ENCODE data around the gene IFNLR1. TPM values are rescaled to one million over a fixed set of nuclear protein-coding genes. Genes with fewer than 3 reads are reported as not detected.
"Not testable (repeated sequence)": the region's sequence is repeated elsewhere in the genome, so short reads cannot be mapped to it uniquely, and the experiment has no call there.

Gene IFNLR1
- polyA plus RNA-seq (2013, experiment 1 of 2; ENCODE audit: insufficient read length), result not detected
- not detected for polyA plus RNA-seq (2013, experiment 2 of 2; ENCODE audit: insufficient read length)

DNA sequence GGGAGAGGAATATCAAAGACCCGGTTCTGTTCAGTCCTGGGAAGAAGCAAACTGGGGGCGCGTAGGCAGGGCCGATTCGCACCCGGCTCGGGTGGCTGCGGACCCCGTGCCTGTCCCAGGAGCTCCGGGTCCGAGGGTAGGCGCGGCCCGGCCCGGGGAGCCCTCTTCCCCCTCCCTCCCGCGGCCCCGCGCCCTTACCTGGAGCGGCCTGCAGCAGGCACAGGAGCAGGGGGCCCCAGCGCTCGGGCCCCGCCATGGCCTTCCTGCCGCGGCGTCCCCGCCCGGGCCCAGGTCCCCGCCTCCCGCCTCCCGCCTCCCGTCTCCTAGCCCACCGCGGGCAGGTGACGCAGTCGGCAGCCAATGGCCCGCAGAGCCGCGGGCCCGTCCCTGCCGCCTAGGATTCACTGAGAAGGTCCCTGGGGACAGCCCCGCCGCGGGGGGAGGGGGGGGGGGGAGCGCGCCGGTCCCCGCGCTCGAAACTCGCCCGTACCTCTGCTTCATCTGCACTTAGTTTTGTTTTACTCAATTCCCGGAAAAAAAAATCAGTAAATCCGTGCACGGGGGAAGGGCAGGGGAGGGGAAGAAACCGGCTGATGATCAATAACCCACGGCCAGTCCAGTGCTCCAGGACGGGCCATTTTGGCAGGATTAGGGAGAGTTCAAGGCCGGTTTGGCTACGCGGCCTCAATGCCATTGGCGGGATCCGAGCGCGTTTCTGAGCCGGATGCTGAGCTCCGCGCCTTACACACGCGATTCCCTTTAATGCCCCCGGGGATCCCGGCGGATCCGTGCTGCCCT, at the start of gene IFNLR1:
Gene IFNLR1, minus strand, starts transcription at position 297 of the 798 bp plus-strand sequence. Its CDS starts 41 bp downstream, at position 256.
- DNase-seq, result peak; percentile 10

GRCh38 chr1:24235921-24236788, 49.1 kb upstream of the IFNLR1 start:
- DNase-seq, result peak; percentile 9

DNA sequence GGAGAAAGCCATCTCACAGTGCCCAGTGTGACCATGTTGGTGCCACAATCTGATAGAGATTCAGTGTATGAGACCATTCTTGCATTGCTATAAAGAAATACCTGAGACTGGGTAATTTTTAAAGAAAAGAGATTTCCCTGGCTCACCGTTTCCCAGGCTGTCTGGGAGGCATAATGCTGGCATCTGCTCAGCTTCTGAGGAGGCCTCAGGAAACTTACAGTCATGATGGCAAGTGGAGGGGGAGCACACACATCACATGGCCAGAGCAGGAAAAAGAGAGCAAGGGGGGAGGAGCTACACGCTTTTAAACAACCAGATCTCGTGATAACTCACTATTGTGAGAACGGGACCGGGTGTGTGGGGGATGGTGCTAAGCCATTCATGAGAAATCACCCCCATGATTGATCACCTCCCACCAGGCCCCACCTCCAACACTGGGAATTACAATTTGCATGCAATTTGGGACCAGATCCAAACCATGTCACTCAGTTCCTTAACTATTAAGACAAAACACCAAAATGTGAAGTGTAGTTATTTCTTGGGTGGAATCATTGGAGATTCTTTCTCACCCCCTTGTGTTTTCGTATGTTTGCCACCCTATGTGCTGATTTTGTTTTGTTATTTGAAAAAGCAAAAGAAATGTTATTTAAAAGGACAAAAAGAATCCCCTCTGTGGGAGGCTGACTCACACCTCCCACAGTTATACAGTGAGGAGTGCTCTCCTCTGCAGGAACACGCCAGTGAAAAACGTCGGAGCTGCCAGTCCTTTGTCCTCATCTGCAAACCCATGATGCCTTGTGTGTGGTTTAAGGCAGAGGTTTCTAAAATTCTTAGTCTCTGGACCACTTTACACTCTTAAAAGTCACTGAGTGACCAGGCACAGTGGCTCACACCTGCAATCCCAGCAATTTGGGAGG, 46.9 kb upstream of the IFNLR1 start:
- DNase-seq, result peak; percentile 22

DNA sequence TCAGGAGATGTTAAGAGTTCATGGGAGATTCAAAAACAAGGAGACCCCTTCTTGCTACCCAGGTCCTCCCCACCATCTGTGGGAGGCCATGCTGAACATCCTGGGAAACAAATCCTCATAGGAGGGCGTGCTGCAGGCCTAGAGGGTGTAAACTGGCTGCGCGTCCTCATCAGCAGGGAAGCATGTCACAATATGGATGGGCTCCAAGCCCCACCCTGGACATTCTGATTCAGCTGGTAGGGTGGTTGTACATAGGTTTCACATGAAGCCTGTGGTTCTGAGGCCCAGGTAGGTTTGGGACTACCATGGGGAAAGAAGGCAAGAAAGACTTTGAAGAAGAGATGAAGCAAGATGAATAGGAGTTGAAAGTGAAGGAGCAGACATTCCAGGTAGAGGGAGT, 44.6 kb upstream of the IFNLR1 start:
- DNase-seq, result no peak

DNA sequence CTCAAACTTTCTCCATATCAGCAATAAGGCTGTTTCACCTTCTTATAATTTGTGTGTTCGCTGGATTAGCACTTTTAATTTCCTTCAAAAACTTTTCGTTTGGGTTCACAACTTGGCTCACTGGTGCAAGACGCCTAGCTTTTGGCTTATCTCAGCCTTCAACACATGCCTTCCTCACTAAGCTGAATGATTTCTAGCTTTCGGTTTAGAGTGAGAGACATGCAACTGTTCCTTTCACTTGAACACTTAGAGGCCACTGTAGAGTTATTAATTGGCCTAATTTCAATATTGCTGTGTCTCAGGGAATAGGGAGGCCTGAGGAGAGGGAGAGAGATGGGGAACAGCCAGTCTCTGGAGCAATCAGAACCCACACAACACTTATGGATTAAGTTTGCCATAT, 41.2 kb upstream of the IFNLR1 start:
- no peak for DNase-seq

GRCh38 chr1:24226749-24227148, 39.7 kb upstream of the IFNLR1 start:
- DNase-seq, result no peak

GRCh38 chr1:24224761-24225160, 37.7 kb upstream of the IFNLR1 start:
- no peak for DNase-seq

DNA sequence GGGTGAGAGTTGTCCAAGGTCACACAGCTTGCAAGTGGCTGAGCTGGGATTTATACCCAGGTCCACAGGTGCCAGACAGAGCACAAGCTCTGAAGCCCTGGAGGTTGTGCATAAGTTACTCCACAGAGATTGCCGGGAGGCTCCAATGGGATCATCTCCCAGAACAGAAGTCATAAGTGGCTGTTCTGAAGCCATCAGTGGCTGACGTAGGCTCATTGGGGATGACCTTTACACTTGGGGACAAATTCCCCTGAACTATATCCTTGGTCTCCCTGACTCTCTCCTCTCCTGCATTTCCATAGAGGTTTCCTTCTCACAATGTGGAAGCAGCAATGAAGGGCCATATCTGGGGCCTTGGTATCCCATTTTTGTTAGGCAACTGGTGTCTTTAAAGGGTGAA, 37.0 kb upstream of the IFNLR1 start:
- no peak for DNase-seq

DNA sequence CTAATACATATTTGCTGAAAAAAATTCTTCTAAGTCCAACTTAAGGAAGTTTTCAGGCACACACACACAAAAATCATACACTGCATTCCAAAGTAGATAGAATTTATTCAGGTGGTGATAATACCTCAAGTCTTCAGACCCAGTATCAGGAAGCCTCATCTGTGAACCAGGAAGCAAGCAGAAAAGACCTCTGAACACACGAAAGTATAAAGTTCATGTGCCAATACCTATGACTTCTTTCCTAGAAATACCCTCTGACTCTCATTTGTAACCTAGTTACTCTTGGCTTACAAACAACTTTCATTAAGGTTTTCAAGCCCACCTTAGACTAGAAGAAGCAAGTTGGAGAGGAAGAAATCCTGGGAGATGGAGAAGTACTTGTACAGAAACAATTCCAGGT, 35.7 kb upstream of the IFNLR1 start:
- DNase-seq, result no peak

GRCh38 chr1:24222008-24222605, 35.0 kb upstream of the IFNLR1 start:
- DNase-seq, result no peak

DNA sequence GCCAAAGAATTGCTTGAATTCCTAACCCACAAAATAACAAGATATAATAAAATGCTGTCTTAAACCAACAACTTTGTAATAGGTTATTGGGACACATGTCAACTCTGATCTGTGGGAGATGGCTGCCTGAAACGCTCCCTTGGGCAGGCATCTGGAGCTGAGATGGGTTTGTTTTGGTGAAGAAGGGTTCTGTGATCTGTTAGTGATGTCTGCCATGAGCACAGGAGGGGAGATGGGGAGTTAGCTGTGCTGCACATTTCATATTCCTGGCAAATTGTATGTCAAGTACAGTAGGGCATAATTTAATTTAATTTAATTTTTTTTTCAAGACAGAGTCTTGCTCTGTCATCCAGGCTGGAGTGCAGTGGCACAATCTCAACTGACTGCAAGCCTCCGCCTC, 34.2 kb upstream of the IFNLR1 start:
- no peak for DNase-seq

GRCh38 chr1:24216276-24217074, 29.4 kb upstream of the IFNLR1 start:
- DNase-seq, result no peak

DNA sequence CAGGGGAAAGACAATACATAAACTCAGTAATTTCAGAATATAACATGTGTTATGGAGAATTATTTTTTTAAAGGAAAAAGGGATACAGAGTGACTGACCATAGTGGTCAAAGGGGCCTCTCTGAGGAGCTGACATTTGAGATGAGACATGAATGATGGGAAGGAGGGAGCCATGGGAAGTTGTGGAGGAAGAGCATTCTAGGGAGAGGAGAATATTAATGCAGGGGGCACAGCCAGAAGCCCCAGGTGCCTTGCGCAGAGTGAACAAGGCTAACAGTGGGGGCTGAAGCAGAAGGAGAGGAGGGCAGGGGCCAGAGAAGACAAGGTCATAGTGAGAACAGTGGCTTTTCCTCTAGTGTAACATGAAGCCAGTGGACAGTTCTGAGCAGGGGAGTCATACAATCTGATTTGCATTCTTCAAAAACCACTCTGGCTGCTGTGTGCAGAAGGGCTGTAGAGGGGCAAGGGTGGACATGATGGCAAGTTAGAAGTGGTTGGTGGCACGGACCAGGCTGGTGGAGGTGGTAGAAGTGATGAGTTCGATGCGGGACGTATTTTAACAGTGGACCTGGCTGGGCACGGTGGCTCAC, 28.2 kb upstream of the IFNLR1 start:
- no peak for DNase-seq

DNA sequence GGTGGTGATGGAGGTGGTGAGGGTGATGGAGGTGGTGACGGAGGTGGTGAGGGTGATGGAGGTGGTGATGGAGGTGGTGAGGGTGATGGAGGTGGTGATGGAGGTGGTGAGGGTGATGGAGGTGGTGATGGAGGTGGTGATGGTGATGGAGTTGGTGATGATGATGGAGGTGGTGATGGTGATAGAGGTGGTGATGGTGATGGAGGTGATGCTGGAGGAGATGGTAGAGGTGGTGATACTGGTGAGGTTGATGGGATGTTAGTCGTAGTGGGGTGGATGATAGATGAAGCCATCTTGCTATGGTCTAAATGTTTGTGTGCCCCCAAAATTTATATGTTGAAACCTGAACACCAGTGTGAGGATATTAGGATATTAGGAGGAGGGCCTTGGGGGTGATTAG, 25.3 kb upstream of the IFNLR1 start:
- DNase-seq, result no peak

DNA sequence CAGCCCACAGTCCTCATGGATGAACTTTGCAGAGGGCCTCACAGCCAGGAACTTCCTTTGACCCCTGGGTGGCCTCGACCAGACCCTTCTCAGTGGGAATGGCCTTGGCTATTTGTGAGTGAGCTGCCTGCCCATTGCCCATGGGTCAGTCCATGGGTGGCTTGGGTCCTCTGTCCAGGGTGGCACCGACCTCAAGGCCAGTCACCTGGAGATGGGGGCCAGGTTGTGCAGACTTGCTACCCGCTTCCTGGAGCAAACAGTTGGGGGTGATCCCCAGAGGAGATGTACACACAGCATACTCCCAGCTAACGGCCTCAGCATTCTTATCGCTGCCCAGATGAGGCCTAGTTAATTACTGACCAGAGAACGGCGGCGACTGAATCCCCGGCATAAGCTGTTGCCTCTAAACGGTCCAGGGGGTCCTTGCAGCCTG, 23.1 kb upstream of the IFNLR1 start:
- no peak for DNase-seq

DNA sequence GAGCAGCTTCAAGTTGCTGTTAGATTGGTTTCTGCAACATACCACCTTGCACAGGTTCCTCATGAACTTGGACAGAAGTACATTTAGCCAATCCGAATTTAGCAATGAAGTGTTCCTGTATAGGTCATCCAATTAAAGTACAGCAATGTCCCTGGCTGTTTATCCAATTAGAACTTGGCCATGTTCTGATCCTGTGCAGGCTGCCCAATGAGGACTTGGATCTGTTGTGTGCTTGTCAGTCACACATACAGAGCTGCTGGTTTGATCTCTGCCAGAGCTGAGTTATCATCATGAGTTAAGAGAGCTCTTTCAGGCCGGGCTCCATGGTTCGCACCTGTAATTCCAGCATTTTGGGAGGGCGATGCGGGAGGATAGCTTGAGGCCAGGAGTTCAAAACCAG, 22.0 kb upstream of the IFNLR1 start:
- DNase-seq, result no peak

DNA sequence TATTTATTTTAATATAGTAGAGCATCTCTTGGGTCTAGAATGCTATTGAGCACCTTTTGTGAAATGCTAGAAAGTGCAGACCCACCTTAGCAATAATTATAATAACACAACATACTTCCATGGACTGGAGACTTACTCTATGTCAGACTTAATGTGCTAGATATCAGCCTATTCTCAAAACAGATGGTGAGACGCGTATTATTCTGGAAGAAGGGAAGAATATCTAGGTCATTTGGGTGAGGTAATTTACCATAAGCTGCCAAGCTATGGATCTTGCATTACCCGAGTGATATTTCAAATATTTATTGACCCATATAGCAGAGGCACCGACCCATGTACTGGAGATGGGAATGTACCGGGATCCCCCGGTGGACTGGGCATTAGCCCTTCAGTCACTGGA, 20.6 kb upstream of the IFNLR1 start:
- no peak for DNase-seq

DNA sequence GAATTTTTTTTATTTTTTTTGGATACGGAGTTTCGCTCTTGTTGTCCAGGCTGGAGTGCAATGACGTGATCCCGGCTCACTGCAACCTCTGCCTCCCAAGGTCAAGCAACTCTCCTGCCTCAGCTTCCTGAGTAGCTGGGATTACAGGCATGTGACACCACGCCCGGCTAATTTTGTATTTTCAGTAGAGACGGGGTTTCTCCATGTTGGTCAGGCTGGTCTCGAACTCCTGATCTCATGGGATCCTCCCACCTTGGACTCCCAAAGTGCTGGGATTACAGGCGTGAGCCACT, 20.3 kb upstream of the IFNLR1 start:
- DNase-seq, result not testable (repeated sequence)

DNA sequence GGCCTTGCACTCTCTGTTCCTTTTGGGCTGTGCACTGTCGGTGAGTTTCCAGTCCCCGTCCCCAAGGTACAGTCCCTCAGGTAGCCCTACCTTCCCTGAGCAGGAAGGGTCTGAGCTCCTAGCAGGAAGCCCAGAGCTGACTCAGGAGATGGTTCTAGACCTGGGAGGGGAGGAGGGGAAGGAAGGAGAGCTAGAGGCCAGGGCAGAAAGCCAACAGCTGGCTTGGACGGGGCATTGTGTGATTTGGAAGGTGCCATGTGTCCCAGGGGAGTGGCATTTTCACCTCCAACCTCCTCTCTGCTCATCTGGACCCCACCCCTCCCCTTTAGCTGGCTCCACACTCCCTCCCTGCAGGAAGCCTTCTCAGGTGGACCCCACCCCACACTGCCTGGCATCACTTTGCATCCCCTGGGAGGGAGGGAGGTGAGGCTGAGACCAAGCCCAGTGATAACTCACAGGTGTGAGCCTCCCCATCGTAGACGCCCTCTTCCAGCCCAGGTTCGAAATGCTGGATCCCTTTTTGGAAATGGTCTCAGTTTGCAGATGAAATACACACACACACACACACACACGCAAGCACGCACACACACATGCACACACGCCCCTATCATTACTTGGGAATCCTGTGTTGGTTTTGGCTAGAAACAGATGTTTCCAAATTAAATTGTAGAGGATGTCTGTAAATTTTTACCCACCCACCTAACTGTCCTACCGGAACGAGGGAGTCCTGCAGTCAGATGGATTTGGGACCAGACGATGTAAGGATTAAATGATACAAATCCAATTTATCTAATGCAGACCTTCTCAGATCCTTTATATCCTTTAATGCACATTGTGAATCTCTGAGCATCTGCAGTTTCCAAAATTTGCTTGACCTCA, 19.7 kb upstream of the IFNLR1 start:
- DNase-seq, result no peak

DNA sequence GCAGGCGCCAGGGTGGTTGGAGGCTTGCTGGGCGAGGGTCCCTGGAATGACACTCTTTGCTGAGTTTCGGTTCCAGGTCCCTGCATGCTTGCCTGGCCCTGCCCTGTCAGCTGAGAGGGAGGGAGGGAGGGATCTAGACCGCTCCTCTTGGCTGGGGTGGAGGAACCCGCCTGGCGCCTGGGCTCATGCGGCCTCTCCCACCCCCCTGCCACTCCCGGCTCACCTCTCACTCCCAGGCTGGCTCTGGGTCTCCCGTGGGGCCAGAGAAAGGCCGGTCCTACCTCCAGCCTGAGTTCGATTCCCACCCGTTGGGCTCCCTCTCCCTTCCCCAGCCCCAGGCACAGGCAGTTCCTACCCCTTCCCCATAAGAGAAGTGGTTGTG, 19.0 kb upstream of the IFNLR1 start:
- DNase-seq, result no peak

All from fibroblast of skin of back (primary cell).